ENCODE measurements around the gene KMT2B.

The KMT2B gene

DNA sequence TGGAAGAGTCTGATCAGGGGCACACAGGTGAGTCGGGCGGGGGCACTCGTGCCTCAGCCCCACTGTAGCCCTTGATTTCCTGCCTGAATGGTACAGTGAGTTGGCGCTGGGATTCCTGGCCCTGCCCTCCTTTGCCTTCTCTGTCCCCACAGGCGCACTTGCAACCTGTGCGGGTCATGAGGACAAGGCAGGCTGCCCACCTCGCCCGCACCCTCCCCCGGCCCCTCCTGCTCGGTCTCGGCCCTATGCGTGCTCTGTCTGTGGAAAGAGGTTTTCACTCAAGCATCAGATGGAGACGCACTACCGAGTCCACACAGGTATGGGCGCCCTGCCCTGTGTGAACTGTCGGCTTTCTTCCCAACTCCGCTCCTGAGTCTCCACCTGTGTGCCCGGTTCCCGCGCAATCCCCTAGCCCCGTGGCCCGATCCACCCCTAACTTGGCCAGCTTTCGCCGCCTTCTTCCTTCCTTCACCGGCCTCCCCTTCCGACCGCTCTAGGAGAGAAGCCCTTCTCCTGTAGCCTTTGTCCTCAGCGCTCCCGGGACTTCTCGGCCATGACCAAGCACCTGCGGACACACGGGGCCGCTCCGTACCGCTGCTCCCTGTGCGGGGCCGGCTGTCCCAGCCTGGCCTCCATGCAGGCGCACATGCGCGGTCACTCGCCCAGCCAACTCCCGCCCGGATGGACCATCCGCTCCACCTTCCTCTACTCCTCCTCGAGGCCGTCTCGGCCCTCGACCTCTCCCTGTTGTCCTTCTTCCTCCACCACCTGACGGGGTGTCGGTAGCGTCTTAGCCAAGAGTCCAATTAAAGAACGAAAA, 1.6 kb upstream of the KMT2B start:
- peak overlapping the region; percentile 27 to 96 (median 93); a peak in 21 of 22 replicates for H3K27ac ChIP-seq
- H3K4me3 ChIP-seq: peak overlapping the region; percentile 73 to 98 (median 90)
- no peak for TF ChIP-seq Cebpa-rat (IDR thresholded peaks at IDR 0.05)
- peaks cover 20 to 55% (median 25%) of the 10 kb centered on the region in 11 experiments; a peak in 21 of 22 replicates for H4K20me1 ChIP-seq
- no peaks in the 10 kb centered on the region for H3K27me3 ChIP-seq
- H3K9me3 ChIP-seq (replicated peaks in 1 of 11): no peaks in the 10 kb centered on the region
- peak overlapping the region; percentile 91 to 100 (median 98) for H3K4me2 ChIP-seq
- peaks cover 41 to 68% (median 65%) of the 10 kb centered on the region in 10 experiments for H3K4me1 ChIP-seq
- H3K9ac ChIP-seq: peak overlapping the region; percentile 92 to 98 (median 95)
- H3K36me3 ChIP-seq: peaks cover 8 to 19% (median 17%) of the 10 kb centered on the region in 11 experiments

DNA sequence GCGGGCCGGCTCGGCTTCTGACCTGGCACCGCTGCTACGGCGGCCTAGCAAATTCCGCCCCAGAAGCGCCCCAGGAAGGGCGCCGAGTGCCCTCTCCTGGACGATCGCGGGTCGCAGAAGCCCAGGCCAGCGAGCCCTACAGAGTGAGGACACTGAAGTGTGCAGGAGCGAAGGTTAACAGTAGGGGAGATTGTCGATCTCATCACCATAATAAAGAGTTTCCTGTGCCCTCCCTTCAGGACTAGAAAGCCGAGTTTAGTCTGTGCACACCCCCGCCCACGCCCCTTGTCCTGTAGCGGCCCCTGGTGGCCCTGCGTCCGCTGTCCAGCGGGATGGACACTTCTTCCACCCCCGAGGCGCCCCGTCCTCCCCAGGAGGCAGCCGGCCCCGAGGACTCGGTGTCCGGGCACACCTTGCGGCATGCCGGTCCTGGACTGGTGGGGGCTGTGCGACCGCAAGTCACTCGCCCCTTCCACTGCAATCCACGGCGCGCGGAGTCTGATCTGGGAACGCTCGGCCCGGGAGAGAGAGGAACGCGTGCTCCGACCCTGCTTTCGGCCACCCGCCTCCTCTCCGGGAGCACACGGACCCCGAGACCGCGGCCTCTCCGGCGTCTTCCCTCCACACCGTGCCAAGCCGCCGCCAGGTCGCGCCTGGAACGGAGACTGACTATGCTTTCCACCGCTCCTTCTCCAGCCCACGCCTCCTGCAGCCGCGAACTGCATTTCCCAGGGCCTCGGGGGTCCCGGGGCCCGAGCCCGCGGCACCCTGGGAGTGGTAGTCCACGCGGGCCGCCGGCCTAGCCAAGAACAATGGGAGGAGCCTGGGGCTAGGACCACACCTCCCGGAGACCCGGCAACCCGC, 770 bp upstream of the KMT2B start:
- H3K4me3 ChIP-seq: peak overlapping the region; percentile 73 to 98 (median 90)
- H3K27me3 ChIP-seq: no peaks in the 10 kb centered on the region
- H3K9me3 ChIP-seq (replicated peaks in 1 of 11): no peaks in the 10 kb centered on the region
- peaks cover 40 to 60% (median 57%) of the 10 kb centered on the region in 10 experiments for H3K4me1 ChIP-seq
- H3K9ac ChIP-seq: peak overlapping the region; percentile 92 to 98 (median 95)
- H3K4me2 ChIP-seq: peak overlapping the region; percentile 91 to 100 (median 98)
- H3K36me3 ChIP-seq: peaks cover 15 to 27% (median 25%) of the 10 kb centered on the region in 11 experiments
- no peak for TF ChIP-seq Cebpa-rat (IDR thresholded peaks at IDR 0.05)
- H4K20me1 ChIP-seq: peaks cover 28 to 63% (median 34%) of the 10 kb centered on the region in 11 experiments; a peak in 21 of 22 replicates
- H3K27ac ChIP-seq: peak overlapping the region; percentile 86 to 96 (median 93)

DNA sequence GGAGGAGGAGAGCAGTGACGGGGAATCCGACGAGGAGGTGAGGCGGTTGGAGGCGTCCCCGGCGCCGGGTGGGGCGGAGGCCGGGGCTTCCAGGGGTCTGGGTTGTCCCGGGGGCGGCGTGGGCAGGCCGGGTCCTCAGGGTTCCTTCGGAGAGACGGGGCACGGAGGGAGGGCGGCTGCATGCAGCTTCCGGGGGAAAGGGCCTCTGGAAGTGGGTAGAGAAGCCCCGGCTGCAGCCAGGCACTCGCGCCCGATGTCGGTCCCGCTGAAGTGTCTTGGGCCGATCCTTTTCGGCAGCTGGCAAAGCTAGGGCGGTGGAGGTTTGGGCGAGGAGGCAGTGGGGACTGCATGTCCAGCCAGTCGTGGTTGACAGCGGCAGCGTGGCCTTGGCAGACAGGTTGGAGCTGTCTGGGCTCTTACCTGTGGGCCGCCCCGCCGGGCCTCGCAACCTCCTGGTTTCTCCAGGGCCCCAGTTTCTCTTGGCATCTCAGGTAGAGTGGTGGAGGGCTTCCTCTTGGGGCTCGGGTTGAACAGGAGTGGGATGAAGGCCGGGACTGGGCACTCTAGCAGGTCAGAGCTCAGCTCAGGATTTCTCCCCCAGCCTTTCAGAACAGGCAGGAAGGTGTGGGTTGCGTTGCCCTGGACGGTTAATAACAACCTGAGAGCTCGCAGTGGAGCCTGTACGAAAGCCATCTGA, 690 bp downstream of the KMT2B start:
- H3K4me2 ChIP-seq: peak overlapping the region; percentile 83 to 99 (median 94)
- peak overlapping the region; percentile 73 to 98 (median 90) for H3K4me3 ChIP-seq
- peak overlapping the region; percentile 92 to 98 (median 95) for H3K9ac ChIP-seq
- TF ChIP-seq Cebpa-rat (IDR thresholded peaks at IDR 0.05): no peak
- no peaks in the 10 kb centered on the region for H3K9me3 ChIP-seq (replicated peaks in 1 of 11)
- H3K36me3 ChIP-seq: peaks cover 30 to 42% (median 40%) of the 10 kb centered on the region in 11 experiments
- H4K20me1 ChIP-seq: peaks cover 42 to 73% (median 48%) of the 10 kb centered on the region in 11 experiments; a peak in 21 of 22 replicates
- H3K27me3 ChIP-seq: no peaks in the 10 kb centered on the region
- H3K27ac ChIP-seq: peak overlapping the region; percentile 86 to 96 (median 93)
- H3K4me1 ChIP-seq: peaks cover 26 to 45% (median 42%) of the 10 kb centered on the region in 10 experiments

DNA sequence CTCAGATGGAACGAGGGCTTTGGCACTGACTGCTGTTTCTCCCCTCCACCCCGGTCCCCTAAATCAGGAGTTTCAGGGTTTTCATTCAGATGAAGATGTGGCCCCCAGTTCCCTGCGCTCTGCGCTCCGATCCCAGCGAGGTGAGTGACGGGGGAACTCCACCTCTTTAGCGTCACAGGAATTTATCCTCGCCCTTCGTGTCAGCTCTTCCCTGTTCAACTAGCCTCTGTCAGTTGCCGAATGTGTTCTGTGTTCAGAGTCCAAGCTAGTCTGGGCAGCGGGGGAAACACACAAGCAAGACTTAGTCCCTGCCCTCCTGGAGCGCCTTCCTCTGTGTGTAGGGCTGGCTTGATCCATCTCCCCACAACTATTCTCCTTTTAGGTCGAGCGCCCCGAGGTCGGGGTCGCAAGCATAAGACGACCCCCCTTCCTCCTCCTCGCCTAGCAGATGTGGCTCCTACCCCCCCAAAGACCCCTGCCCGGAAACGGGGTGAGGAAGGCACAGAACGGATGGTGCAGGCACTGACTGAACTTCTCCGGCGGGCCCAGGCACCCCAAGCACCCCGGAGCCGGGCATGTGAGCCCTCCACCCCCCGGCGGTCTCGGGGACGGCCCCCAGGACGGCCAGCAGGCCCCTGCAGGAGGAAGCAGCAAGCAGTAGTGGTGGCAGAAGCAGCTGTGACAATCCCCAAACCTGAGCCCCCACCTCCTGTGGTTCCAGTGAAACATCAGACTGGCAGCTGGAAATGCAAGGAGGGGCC, 1.8 kb downstream of the KMT2B start:
- peak overlapping the region; percentile 73 to 98 (median 90) for H3K4me3 ChIP-seq
- peaks cover 52 to 80% (median 59%) of the 10 kb centered on the region in 11 experiments; a peak in 21 of 22 replicates for H4K20me1 ChIP-seq
- peak overlapping the region; percentile 83 to 99 (median 94) for H3K4me2 ChIP-seq
- no peak for TF ChIP-seq Cebpa-rat (IDR thresholded peaks at IDR 0.05)
- H3K9me3 ChIP-seq (replicated peaks in 1 of 11): no peaks in the 10 kb centered on the region
- peaks cover 41 to 53% (median 51%) of the 10 kb centered on the region in 11 experiments for H3K36me3 ChIP-seq
- H3K27me3 ChIP-seq: no peaks in the 10 kb centered on the region
- peaks cover 26 to 35% (median 32%) of the 10 kb centered on the region in 10 experiments for H3K4me1 ChIP-seq
- H3K9ac ChIP-seq: peak overlapping the region; percentile 92 to 98 (median 95)
- H3K27ac ChIP-seq: peak overlapping the region in 8 of 11 experiments; percentile 88 to 96 (median 93); a peak in 14 of 22 replicates

DNA sequence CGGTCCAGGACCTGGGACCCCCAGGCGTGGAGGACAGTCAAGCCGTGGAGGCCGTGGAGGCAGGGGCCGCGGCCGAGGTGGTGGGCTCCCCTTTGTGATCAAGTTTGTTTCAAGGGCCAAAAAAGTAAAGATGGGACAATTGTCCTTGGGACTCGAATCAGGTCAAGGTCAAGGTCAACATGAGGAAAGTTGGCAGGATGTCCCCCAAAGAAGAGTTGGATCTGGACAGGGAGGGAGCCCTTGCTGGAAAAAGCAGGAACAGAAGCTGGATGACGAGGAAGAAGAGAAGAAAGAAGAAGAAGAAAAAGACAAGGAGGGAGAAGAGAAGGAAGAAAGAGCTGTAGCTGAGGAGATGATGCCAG, 2.3 kb downstream of the KMT2B start:
- Histone ChIP-seq H4K20me1 (peaks cover 53 to 80% (median 65%) of the 10 kb centered on the region in 11 experiments; a peak in 21 of 22 replicates), H3K4me3 (peak overlapping the region in 2 of 10 experiments; percentile 83 to 90; a peak in 1 of 20 replicates), H3K27ac (peak overlapping the region in 6 of 11 experiments; percentile 9 to 95 (median 88); a peak in 7 of 22 replicates), H3K9me3 (replicated peaks in 1 of 11) (no peaks in the 10 kb centered on the region), H3K27me3 (no peaks in the 10 kb centered on the region), H3K9ac (peak overlapping the region in 10 of 11 experiments; percentile 93 to 98 (median 95); a peak in 16 of 22 replicates), H3K4me1 (peaks cover 24 to 29% (median 27%) of the 10 kb centered on the region in 10 experiments), H3K4me2 (peak overlapping the region in 6 of 11 experiments; percentile 83 to 97 (median 94); a peak in 6 of 22 replicates), H3K36me3 (peaks cover 46 to 59% (median 56%) of the 10 kb centered on the region in 11 experiments)
- no peak for TF ChIP-seq Cebpa-rat (IDR thresholded peaks at IDR 0.05)

DNA sequence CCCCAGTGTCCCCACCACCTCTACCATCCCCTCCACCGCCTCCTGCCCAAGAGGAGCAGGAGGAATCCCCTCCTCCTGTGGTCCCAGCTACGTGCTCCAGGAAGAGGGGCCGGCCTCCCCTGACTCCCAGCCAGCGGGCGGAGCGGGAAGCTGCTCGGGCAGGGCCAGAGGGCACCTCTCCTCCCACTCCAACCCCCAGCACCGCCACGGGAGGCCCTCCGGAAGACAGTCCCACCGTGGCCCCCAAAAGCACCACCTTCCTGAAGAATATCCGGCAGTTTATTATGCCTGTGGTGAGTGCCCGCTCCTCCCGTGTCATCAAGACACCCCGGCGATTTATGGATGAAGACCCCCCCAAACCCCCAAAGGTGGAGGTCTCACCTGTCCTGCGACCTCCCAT, 2.8 kb downstream of the KMT2B start:
- peaks cover 19 to 24% (median 22%) of the 10 kb centered on the region in 10 experiments for H3K4me1 ChIP-seq
- no peaks in the 10 kb centered on the region for H3K27me3 ChIP-seq
- H3K27ac ChIP-seq: peak overlapping the region in 1 of 11 experiments; percentile 28; a peak in 1 of 22 replicates
- H3K4me2 ChIP-seq: no peak overlapping the region
- no peak overlapping the region for H3K4me3 ChIP-seq
- TF ChIP-seq Cebpa-rat (IDR thresholded peaks at IDR 0.05): no peak
- H3K9me3 ChIP-seq (replicated peaks in 1 of 11): no peaks in the 10 kb centered on the region
- peaks cover 51 to 64% (median 61%) of the 10 kb centered on the region in 11 experiments for H3K36me3 ChIP-seq
- H3K9ac ChIP-seq: no peak overlapping the region
- peaks cover 53 to 80% (median 70%) of the 10 kb centered on the region in 11 experiments; a peak in 21 of 22 replicates for H4K20me1 ChIP-seq

DNA sequence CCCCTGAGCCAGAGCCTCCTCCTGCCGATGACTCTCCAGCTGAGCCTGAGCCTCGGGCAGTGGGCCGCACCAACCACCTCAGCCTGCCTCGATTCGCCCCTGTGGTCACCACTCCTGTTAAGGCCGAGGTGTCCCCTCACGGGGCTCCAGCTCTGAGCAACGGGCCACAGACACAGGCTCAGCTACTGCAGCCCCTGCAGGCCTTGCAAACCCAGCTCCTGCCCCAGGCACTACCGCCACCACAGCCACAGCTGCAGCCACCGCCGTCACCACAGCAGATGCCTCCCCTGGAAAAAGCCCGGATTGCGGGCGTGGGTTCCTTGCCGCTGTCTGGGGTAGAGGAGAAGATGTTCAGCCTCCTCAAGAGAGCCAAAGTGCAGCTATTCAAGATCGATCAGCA, 3.6 kb downstream of the KMT2B start:
- Histone ChIP-seq H3K27ac (no peak overlapping the region), H3K9ac (peak overlapping the region in 7 of 11 experiments; percentile 2 to 43 (median 32); a peak in 8 of 22 replicates), H4K20me1 (peaks cover 53 to 80% (median 76%) of the 10 kb centered on the region in 11 experiments; a peak in 21 of 22 replicates), H3K4me2 (no peak overlapping the region), H3K4me3 (no peak overlapping the region), H3K4me1 (peaks cover 12 to 17% (median 14%) of the 10 kb centered on the region in 10 experiments), H3K9me3 (replicated peaks in 1 of 11) (no peaks in the 10 kb centered on the region), H3K36me3 (peaks cover 59 to 71% (median 69%) of the 10 kb centered on the region in 11 experiments), H3K27me3 (no peaks in the 10 kb centered on the region)
- TF ChIP-seq Cebpa-rat (IDR thresholded peaks at IDR 0.05): no peak
